Hepatocyte (in vitro differentiated cells): ENCODE data around the gene OXLD1. TPM values are rescaled to one million over a fixed set of nuclear protein-coding genes. Genes with fewer than 3 reads are reported as not detected.

Experiments used
- DNase-seq: peaks from one replicate; pipeline ENCODE4 v3.0.0-alpha.2; 2016; ENCODE audit warnings: low spot score
- H2AFZ ChIP-seq: fragments of 200-600 bp; sonication (generic); 2 replicates; pipeline ENCODE4 v1.6.0; 2016; ENCODE audit warnings: antibody characterized with exemption, mild to moderate bottlenecking
- H3K27ac ChIP-seq: fragments of 200-600 bp; sonication (generic); 2 replicates; pipeline ENCODE4 v1.5.1; 2016; ENCODE audit warnings: mild to moderate bottlenecking
- H3K27me3 ChIP-seq: fragments of 200-600 bp; sonication (generic); 2 replicates; pipeline ENCODE4 v1.6.1; 2016
- H3K36me3 ChIP-seq: fragments of 200-600 bp; sonication (generic); replicated peaks from 2 replicates; pipeline ENCODE4 v1.5.1; 2016; ENCODE audit warnings: low read depth; ENCODE audit not compliant: insufficient read depth
- H3K4me1 ChIP-seq: fragments of 200-600 bp; sonication (generic); 2 replicates; pipeline ENCODE4 v1.5.1; 2016; ENCODE audit warnings: mild to moderate bottlenecking, moderate library complexity; ENCODE audit not compliant: insufficient read depth
- H3K4me2 ChIP-seq: fragments of 200-600 bp; sonication (generic); 2 replicates; pipeline ENCODE4 v1.6.0; 2016
- H3K4me3 ChIP-seq: fragments of 200-600 bp; sonication (generic); 2 replicates; pipeline ENCODE4 v1.5.1; 2016; ENCODE audit warnings: mild to moderate bottlenecking
- H3K79me2 ChIP-seq: fragments of 200-600 bp; sonication (generic); 2 replicates; pipeline ENCODE4 v1.6.0; 2017; ENCODE audit warnings: mild to moderate bottlenecking
- H3K9me2 ChIP-seq: fragments of 200-600 bp; sonication (generic); replicated peaks from 2 replicates; pipeline ENCODE4 v1.6.0; 2017; ENCODE audit warnings: mild to moderate bottlenecking; ENCODE audit not compliant: insufficient read depth
- H3K9me3 ChIP-seq: fragments of 200-600 bp; sonication (generic); 2 replicates; pipeline ENCODE4 v1.5.1; 2016; ENCODE audit warnings: low read depth, mild to moderate bottlenecking
- H4K20me1 ChIP-seq: fragments of 200-600 bp; sonication (generic); 2 replicates; pipeline ENCODE4 v1.6.0; 2016; ENCODE audit warnings: mild to moderate bottlenecking; ENCODE audit not compliant: insufficient read depth, poor library complexity, severe bottlenecking
- CTCF ChIP-seq: fragments of 200-600 bp; sonication (generic); IDR thresholded peaks from 2 replicates; pipeline ENCODE4 v1.5.1; 2016; ENCODE audit warnings: antibody characterized with exemption, mild to moderate bottlenecking; ENCODE audit not compliant: poor library complexity
- EZH2 ChIP-seq: fragments of 200-600 bp; sonication (generic); IDR thresholded peaks from 2 replicates; pipeline ENCODE4 v1.6.1; 2016; ENCODE audit warnings: antibody characterized with exemption, mild to moderate bottlenecking, borderline replicate concordance
- EZH2phosphoT487 ChIP-seq: fragments of 200-600 bp; sonication (generic); IDR thresholded peaks from one replicate; pipeline ENCODE4 v1.6.1; 2018; ENCODE audit warnings: antibody characterized with exemption, mild to moderate bottlenecking, low read depth, moderate library complexity; ENCODE audit not compliant: unreplicated experiment, severe bottlenecking
- WGBS: methylation state at CpG from one replicate; pipeline ENCODE4 v1.1.6; 2016; ENCODE audit warnings: low lambda C conversion rate; ENCODE audit errors: missing lambda C conversion rate; 5-methylcytosine and 5-hydroxymethylcytosine counted together
- polyA plus RNA-seq: library from polyadenylated mRNA; unstranded; fragments of >200 nt; fragmentation: Nextera tagmentation; extraction: Ambion mirVana; gene quantifications from 2 replicates; pipeline ENCODE4 v1.2.1, GENCODE V29; 2016
- total RNA-seq: library from RNA; depleted of rRNA; stranded (reverse); fragments of >200 nt; gene quantifications from 2 replicates; pipeline ENCODE4 v1.2.3, GENCODE V29; 2014

Gene OXLD1
- total and polyA plus RNA-seq, 2 experiments from 2014 or later, result 37.8 to 39.8 TPM

GRCh38 chr17:81693509-81694210, 27.3 kb upstream of the OXLD1 start:
- no peak for DNase-seq
- H3K27me3 ChIP-seq, result no peaks in the 10 kb centered on the region
- no peaks in the 10 kb centered on the region for H3K9me3 ChIP-seq
- no peaks in the 10 kb centered on the region for H3K36me3 ChIP-seq
- no peak overlapping the region for H3K4me3 ChIP-seq
- no peak overlapping the region for H3K27ac ChIP-seq
- no peaks in the 10 kb centered on the region for H3K4me1 ChIP-seq
- no peaks in the 10 kb centered on the region for H3K9me2 ChIP-seq
- peaks cover 21% of the 10 kb centered on the region for H3K79me2 ChIP-seq
- H4K20me1 ChIP-seq, result peaks cover 3% of the 10 kb centered on the region
- 93% methylated on average over 23 of the region's 35 CpGs for WGBS
- TF ChIP-seq EZH2 (no peak), CTCF (no peak), EZH2phosphoT487 (no peak)
- H3K4me2 ChIP-seq, result no peak overlapping the region
- H2AFZ ChIP-seq, result no peak overlapping the region

- H4K20me1 ChIP-seq, result peaks cover 3% of the 10 kb centered on the region
- no peaks in the 10 kb centered on the region for H3K9me3 ChIP-seq
- 99% methylated on average over 19 of the region's 20 CpGs for WGBS
- TF ChIP-seq CTCF (no peak), EZH2phosphoT487 (no peak), EZH2 (no peak)
- no peak for DNase-seq
- peaks cover 17% of the 10 kb centered on the region for H3K79me2 ChIP-seq
- no peak overlapping the region for H3K4me3 ChIP-seq
- H3K4me1 ChIP-seq, result no peaks in the 10 kb centered on the region
- no peak overlapping the region for H2AFZ ChIP-seq
- H3K27me3 ChIP-seq, result no peaks in the 10 kb centered on the region
- no peaks in the 10 kb centered on the region for H3K36me3 ChIP-seq
- no peaks in the 10 kb centered on the region for H3K9me2 ChIP-seq
- no peak overlapping the region for H3K27ac ChIP-seq
- no peak overlapping the region for H3K4me2 ChIP-seq
Observed at GRCh38 chr17:81691608-81692007, 25.2 kb upstream of the OXLD1 start.

GRCh38 chr17:81691196-81691595, 24.8 kb upstream of the OXLD1 start:
- Histone ChIP-seq H3K36me3 (no peaks in the 10 kb centered on the region), H3K79me2 (peaks cover 21% of the 10 kb centered on the region), H3K27ac (no peak overlapping the region), H3K4me1 (no peaks in the 10 kb centered on the region), H2AFZ (no peak overlapping the region), H3K9me2 (no peaks in the 10 kb centered on the region), H3K9me3 (no peaks in the 10 kb centered on the region), H4K20me1 (peaks cover 5% of the 10 kb centered on the region), H3K4me2 (no peak overlapping the region), H3K4me3 (no peak overlapping the region), H3K27me3 (no peaks in the 10 kb centered on the region)
- TF ChIP-seq EZH2phosphoT487, result no peak
- no peak for TF ChIP-seq CTCF
- no peak for TF ChIP-seq EZH2
- DNase-seq, result no peak
- WGBS, result 95% methylated on average over 18 of the region's 18 CpGs
